ENCODE measurements around the gene GASK1B.

GASK1B gene

GRCh38 chr4:158201322-158201721 is 28.5 kb upstream of the GASK1B start:
- H3K4me3 ChIP-seq (ENCODE audit: low read length), result no peak overlapping the region
- no peaks in the 10 kb centered on the region for H3K36me3 ChIP-seq (ENCODE audit: control insufficient read depth, insufficient read depth, low read length)
- no peaks in the 10 kb centered on the region for H3K27me3 ChIP-seq (ENCODE audit: control insufficient read depth, insufficient read depth, low read length)
- no peak overlapping the region for H3K27ac ChIP-seq (ENCODE audit: low read depth, low read length)
- no peaks in the 10 kb centered on the region for H3K4me1 ChIP-seq (ENCODE audit: control insufficient read depth, insufficient read depth, low read length)
- H3K9ac ChIP-seq (ENCODE audit: low read length), result no peak overlapping the region

- no peaks in the 10 kb centered on the region for H3K36me3 ChIP-seq (ENCODE audit: control insufficient read depth, insufficient read depth, low read length)
- H3K4me1 ChIP-seq (ENCODE audit: control insufficient read depth, insufficient read depth, low read length), result no peaks in the 10 kb centered on the region
- H3K27ac ChIP-seq (ENCODE audit: low read depth, low read length), result no peak overlapping the region
- H3K9ac ChIP-seq (ENCODE audit: low read length), result no peak overlapping the region
- H3K4me3 ChIP-seq (ENCODE audit: low read length), result no peak overlapping the region
- H3K27me3 ChIP-seq (ENCODE audit: control insufficient read depth, insufficient read depth, low read length), result no peaks in the 10 kb centered on the region
Measured at GRCh38 chr4:158200214-158200613, 27.4 kb upstream of the GASK1B start.

- H3K4me1 ChIP-seq (ENCODE audit: control insufficient read depth, insufficient read depth, low read length), result no peaks in the 10 kb centered on the region
- H3K9ac ChIP-seq (ENCODE audit: low read length), result no peak overlapping the region
- no peaks in the 10 kb centered on the region for H3K36me3 ChIP-seq (ENCODE audit: control insufficient read depth, insufficient read depth, low read length)
- H3K27me3 ChIP-seq (ENCODE audit: control insufficient read depth, insufficient read depth, low read length), result no peaks in the 10 kb centered on the region
- H3K27ac ChIP-seq (ENCODE audit: low read depth, low read length), result no peak overlapping the region
- H3K4me3 ChIP-seq (ENCODE audit: low read length), result no peak overlapping the region
Measured at GRCh38 chr4:158197194-158197776, 24.5 kb upstream of the GASK1B start.

- Histone ChIP-seq H3K9ac (ENCODE audit: low read length) (no peak overlapping the region), H3K27ac (ENCODE audit: low read depth, low read length) (no peak overlapping the region), H3K36me3 (ENCODE audit: control insufficient read depth, insufficient read depth, low read length) (no peaks in the 10 kb centered on the region), H3K4me1 (ENCODE audit: control insufficient read depth, insufficient read depth, low read length) (no peaks in the 10 kb centered on the region), H3K27me3 (ENCODE audit: control insufficient read depth, insufficient read depth, low read length) (no peaks in the 10 kb centered on the region), H3K4me3 (ENCODE audit: low read length) (no peak overlapping the region)
Measured at GRCh38 chr4:158195297-158195696, 22.5 kb upstream of the GASK1B start.

GRCh38 chr4:158193171-158193749 is 20.4 kb upstream of the GASK1B start:
- H3K4me3 ChIP-seq (ENCODE audit: low read length), result no peak overlapping the region
- no peaks in the 10 kb centered on the region for H3K4me1 ChIP-seq (ENCODE audit: control insufficient read depth, insufficient read depth, low read length)
- H3K9ac ChIP-seq (ENCODE audit: low read length), result no peak overlapping the region
- no peaks in the 10 kb centered on the region for H3K27me3 ChIP-seq (ENCODE audit: control insufficient read depth, insufficient read depth, low read length)
- no peak overlapping the region for H3K27ac ChIP-seq (ENCODE audit: low read depth, low read length)
- no peaks in the 10 kb centered on the region for H3K36me3 ChIP-seq (ENCODE audit: control insufficient read depth, insufficient read depth, low read length)

- no peaks in the 10 kb centered on the region for H3K36me3 ChIP-seq (ENCODE audit: control insufficient read depth, insufficient read depth, low read length)
- no peaks in the 10 kb centered on the region for H3K4me1 ChIP-seq (ENCODE audit: control insufficient read depth, insufficient read depth, low read length)
- H3K9ac ChIP-seq (ENCODE audit: low read length), result no peak overlapping the region
- no peak overlapping the region for H3K27ac ChIP-seq (ENCODE audit: low read depth, low read length)
- no peak overlapping the region for H3K4me3 ChIP-seq (ENCODE audit: low read length)
- H3K27me3 ChIP-seq (ENCODE audit: control insufficient read depth, insufficient read depth, low read length), result no peaks in the 10 kb centered on the region
Measured at GRCh38 chr4:158192439-158193158, 19.8 kb upstream of the GASK1B start.

GRCh38 chr4:158190718-158191117 is 17.9 kb upstream of the GASK1B start:
- Histone ChIP-seq H3K9ac (ENCODE audit: low read length) (no peak overlapping the region), H3K4me1 (ENCODE audit: control insufficient read depth, insufficient read depth, low read length) (no peaks in the 10 kb centered on the region), H3K27me3 (ENCODE audit: control insufficient read depth, insufficient read depth, low read length) (no peaks in the 10 kb centered on the region), H3K27ac (ENCODE audit: low read depth, low read length) (no peak overlapping the region), H3K36me3 (ENCODE audit: control insufficient read depth, insufficient read depth, low read length) (no peaks in the 10 kb centered on the region), H3K4me3 (ENCODE audit: low read length) (no peak overlapping the region)

GRCh38 chr4:158189422-158189821 is 16.6 kb upstream of the GASK1B start:
- Histone ChIP-seq H3K36me3 (ENCODE audit: control insufficient read depth, insufficient read depth, low read length) (no peaks in the 10 kb centered on the region), H3K9ac (ENCODE audit: low read length) (no peak overlapping the region), H3K4me1 (ENCODE audit: control insufficient read depth, insufficient read depth, low read length) (no peaks in the 10 kb centered on the region), H3K27ac (ENCODE audit: low read depth, low read length) (no peak overlapping the region), H3K27me3 (ENCODE audit: control insufficient read depth, insufficient read depth, low read length) (no peaks in the 10 kb centered on the region), H3K4me3 (ENCODE audit: low read length) (no peak overlapping the region)

GRCh38 chr4:158186815-158187214 is 14.0 kb upstream of the GASK1B start:
- no peak overlapping the region for H3K4me3 ChIP-seq (ENCODE audit: low read length)
- H3K36me3 ChIP-seq (ENCODE audit: control insufficient read depth, insufficient read depth, low read length), result no peaks in the 10 kb centered on the region
- no peak overlapping the region for H3K9ac ChIP-seq (ENCODE audit: low read length)

GRCh38 chr4:158182736-158183135 is 9.9 kb upstream of the GASK1B start:
- Histone ChIP-seq H3K4me3 (ENCODE audit: low read length) (no peak overlapping the region), H3K27ac (ENCODE audit: low read depth, low read length) (no peak overlapping the region), H3K4me1 (ENCODE audit: control insufficient read depth, insufficient read depth, low read length) (no peaks in the 10 kb centered on the region), H3K27me3 (ENCODE audit: control insufficient read depth, insufficient read depth, low read length) (no peaks in the 10 kb centered on the region), H3K36me3 (ENCODE audit: control insufficient read depth, insufficient read depth, low read length) (no peaks in the 10 kb centered on the region), H3K9ac (ENCODE audit: low read length) (no peak overlapping the region)

More at GRCh38 chr4:158186815-158187214, 14.0 kb upstream of the GASK1B start:
- Histone ChIP-seq H3K4me1 (ENCODE audit: control insufficient read depth, insufficient read depth, low read length) (no peaks in the 10 kb centered on the region), H3K27ac (ENCODE audit: low read depth, low read length) (no peak overlapping the region), H3K27me3 (ENCODE audit: control insufficient read depth, insufficient read depth, low read length) (no peaks in the 10 kb centered on the region)

GRCh38 chr4:158181906-158182305 is 9.1 kb upstream of the GASK1B start:
- no peak overlapping the region for H3K4me3 ChIP-seq (ENCODE audit: low read length)
- no peaks in the 10 kb centered on the region for H3K36me3 ChIP-seq (ENCODE audit: control insufficient read depth, insufficient read depth, low read length)
- no peak overlapping the region for H3K27ac ChIP-seq (ENCODE audit: low read depth, low read length)
- no peaks in the 10 kb centered on the region for H3K4me1 ChIP-seq (ENCODE audit: control insufficient read depth, insufficient read depth, low read length)
- no peaks in the 10 kb centered on the region for H3K27me3 ChIP-seq (ENCODE audit: control insufficient read depth, insufficient read depth, low read length)
- H3K9ac ChIP-seq (ENCODE audit: low read length), result no peak overlapping the region

GRCh38 chr4:158179465-158179864 is 6.6 kb upstream of the GASK1B start:
- Histone ChIP-seq H3K27me3 (ENCODE audit: control insufficient read depth, insufficient read depth, low read length) (no peaks in the 10 kb centered on the region), H3K27ac (ENCODE audit: low read depth, low read length) (no peak overlapping the region), H3K9ac (ENCODE audit: low read length) (no peak overlapping the region), H3K36me3 (ENCODE audit: control insufficient read depth, insufficient read depth, low read length) (no peaks in the 10 kb centered on the region), H3K4me3 (ENCODE audit: low read length) (no peak overlapping the region), H3K4me1 (ENCODE audit: control insufficient read depth, insufficient read depth, low read length) (no peaks in the 10 kb centered on the region)

GRCh38 chr4:158176776-158177175 is 4.0 kb upstream of the GASK1B start:
- no peaks in the 10 kb centered on the region for H3K36me3 ChIP-seq (ENCODE audit: control insufficient read depth, insufficient read depth, low read length)
- no peak overlapping the region for H3K9ac ChIP-seq (ENCODE audit: low read length)
- H3K4me1 ChIP-seq (ENCODE audit: control insufficient read depth, insufficient read depth, low read length), result no peaks in the 10 kb centered on the region
- no peak overlapping the region for H3K4me3 ChIP-seq (ENCODE audit: low read length)
- no peaks in the 10 kb centered on the region for H3K27me3 ChIP-seq (ENCODE audit: control insufficient read depth, insufficient read depth, low read length)
- H3K27ac ChIP-seq (ENCODE audit: low read depth, low read length), result no peak overlapping the region
